NCI-H2029 treated with DMSO at 0.1 percent for 48 hours (cell line): ENCODE data around the gene CDH4.

Experiments used
- DNase-seq: peaks from one replicate; lab custom pipeline; 2025; lab: John Stamatoyannopoulos, UW

The CDH4 gene

DNA sequence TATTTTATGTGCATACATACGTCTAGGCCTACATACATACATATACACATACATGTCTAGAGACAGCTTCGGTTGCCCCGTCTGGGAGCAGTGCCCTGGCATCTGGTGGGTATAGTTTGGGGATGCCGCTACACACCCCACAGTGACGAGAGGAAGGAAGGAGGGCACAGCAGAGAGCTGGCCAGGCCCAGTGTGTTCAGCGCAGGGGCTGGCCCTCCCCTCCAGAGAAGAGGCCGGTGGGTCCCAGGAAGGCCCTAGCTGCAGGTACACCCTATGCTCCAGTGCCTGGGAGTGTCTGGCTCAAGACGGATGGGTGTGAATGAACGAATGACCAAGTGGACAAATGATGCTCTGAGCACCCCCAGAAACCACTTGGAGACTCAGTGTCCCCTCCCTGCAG is 284.6 kb downstream of the CDH4 start:
- DNase-seq = no peak

- DNase-seq = no peak
These were observed 285.4 kb downstream of the CDH4 start for GRCh38 chr20:61537239-61538182.

DNA sequence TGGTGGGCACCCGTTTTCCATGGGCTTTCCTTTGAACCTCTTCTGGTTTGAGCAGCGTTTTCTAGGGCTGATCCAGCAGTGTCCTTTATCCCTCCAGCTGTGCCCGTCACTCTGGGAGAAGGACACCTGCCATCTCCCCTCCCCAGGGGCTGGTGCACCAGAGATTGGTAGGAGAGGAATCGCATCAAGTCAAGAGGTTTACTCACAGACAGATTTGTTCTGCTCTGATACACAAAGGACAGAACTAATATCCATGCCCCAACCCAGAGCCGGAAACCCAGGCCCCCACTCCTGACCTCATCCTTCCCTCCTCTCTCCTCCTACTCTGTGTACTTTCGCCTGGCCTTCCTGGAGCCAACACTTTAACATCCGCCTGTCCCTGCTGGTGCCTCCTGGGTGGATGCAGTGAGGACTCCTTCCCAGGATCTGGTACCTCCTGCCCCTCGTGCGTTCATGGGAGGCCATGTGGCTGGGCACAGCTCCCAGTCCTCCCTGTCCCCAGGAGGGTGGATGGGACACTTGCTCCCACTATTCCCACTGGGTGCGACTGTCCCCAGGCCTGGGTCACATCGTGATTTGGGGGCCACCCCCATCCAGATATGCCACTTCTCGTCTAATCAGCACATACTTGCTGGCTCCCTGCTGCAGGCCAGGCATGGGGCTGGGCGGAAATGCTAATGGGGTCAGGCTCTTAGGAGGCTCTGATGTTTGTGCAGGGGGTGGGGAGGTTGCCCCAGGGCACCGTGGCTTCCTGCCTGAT is 286.3 kb downstream of the CDH4 start:
- no peak for DNase-seq

- DNase-seq = no peak
These were observed 286.8 kb downstream of the CDH4 start for GRCh38 chr20:61538943-61539265.

GRCh38 chr20:61539706-61540360 is 287.8 kb downstream of the CDH4 start:
- no peak for DNase-seq

GRCh38 chr20:61541537-61541936 is 289.5 kb downstream of the CDH4 start:
- no peak for DNase-seq

- no peak for DNase-seq
These were observed 291.0 kb downstream of the CDH4 start for GRCh38 chr20:61543086-61543485.

DNA sequence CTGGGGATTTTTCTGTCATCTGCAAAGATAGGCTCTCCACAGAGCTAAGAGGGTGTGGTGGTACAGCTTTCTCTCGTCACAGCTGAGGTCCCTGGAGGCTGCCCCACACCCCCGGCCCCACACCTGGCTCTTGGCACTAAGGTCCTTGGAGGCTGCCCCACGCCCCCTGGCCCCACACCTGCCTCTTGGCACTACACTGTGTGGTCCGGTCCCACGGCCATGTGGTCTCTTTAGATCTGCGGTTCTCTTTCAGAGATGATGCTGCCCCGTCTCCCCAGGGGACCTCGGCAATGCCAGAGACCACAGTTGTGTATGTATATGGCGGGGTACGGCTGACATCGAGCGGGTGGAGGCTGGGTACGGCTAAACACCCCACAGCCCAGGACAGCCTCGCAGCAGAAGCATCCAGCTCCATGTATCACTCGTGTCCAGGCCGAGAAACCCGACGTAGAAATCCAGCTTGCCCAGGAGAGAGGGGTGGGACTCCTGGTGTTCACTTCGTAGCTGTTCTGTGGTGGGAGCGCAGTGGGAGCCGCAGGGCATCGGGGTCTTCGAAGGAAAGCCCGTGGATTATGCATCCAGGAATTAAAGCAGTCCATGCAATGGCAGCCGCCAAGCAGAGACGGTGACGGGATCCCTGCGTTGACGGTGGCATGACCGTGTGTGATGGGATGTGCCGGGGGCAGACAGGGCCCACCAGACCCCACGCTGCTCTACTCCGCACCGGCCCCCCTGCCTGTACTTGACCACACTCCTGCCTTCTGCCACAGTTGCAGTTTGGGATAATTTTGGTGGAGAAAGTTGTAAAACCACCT is 292.1 kb downstream of the CDH4 start:
- no peak for DNase-seq

GRCh38 chr20:61544910-61545889 is 293.1 kb downstream of the CDH4 start:
- DNase-seq = no peak

- DNase-seq = no peak
These were observed 294.6 kb downstream of the CDH4 start for GRCh38 chr20:61546641-61547040.

DNA sequence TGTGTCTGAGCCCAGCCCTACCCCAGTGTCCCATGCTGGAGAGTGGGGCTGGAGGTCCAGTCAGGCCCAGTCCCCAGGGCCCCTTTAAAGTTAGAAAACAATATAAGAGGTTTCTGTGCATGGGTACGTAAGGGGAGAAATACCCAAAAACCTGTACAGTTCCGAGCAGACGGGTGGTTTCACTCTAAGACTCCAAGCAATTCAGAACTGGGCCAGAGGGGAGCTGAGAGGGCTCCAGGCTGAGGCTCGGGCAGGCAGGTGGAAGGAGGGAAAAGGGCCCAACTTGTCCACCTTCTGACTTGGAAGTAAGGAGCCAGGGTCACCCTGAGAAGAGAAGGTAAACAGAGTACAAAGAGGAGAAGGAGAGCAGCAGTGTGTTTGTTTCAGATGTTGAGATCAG is 296.0 kb downstream of the CDH4 start:
- DNase-seq = no peak

DNA sequence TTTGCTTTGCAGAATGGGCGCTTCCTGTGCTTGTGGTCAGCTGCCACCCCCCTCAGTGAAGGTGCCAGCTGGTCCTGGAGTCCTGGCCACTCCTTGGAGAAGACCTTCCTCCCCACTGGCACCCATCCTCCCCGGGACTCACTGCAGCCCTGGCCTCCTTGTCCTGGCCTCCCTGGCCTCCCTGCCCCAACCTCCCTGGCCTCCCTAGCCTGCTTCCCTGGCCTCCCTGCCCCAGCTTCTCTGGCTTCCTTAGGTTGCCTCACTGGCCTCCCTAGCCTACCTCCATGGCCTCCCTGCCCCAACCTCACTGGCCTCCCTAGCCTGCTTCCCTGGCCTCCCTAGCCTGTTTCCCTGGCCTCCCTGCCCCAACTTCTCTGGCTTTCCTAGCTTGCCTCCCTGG is 297.8 kb downstream of the CDH4 start:
- DNase-seq = no peak

- DNase-seq = no peak
These were observed 299.3 kb downstream of the CDH4 start for GRCh38 chr20:61551401-61551800.

DNA sequence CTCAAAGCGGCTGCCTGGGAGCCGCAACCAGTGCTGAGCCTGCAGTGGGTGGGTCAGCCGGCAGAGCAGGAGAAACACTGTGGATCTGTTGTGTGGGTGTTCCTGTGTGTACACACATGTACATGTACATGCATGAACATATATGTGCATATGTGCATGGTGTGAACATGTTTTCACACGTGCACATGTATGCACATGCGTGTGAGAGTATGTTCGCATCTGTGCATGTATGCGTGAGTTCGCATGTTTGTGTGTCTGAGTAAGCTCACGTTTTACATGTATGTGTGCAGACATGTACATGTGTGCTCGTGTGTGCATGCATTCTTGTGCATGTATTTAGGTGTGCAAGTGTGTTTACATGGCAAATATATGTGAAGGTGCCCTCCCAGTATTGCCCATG is 302.6 kb downstream of the CDH4 start:
- DNase-seq = no peak

GRCh38 chr20:61555566-61555965 is 303.5 kb downstream of the CDH4 start:
- no peak for DNase-seq

DNA sequence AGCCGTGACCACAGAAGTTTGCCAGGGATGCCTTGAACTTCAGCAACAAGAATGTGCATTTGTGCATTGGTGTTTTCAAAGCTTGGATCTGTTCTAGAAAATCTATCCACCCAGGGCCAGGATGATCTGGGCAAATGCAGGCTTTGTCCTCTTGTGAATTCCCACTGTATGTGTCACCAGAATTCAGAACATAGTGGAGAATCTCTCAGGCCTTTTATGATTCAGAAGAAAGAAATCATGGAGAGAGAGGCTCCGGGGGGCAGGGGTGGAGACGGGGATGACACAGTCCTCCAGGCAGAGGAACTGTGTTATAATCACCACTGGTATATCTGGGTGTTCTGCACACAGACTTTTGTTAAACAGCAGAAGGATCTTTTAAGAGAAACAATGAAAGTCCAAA is 304.1 kb downstream of the CDH4 start:
- no peak for DNase-seq

GRCh38 chr20:61556673-61557072 is 304.6 kb downstream of the CDH4 start:
- no peak for DNase-seq

DNA sequence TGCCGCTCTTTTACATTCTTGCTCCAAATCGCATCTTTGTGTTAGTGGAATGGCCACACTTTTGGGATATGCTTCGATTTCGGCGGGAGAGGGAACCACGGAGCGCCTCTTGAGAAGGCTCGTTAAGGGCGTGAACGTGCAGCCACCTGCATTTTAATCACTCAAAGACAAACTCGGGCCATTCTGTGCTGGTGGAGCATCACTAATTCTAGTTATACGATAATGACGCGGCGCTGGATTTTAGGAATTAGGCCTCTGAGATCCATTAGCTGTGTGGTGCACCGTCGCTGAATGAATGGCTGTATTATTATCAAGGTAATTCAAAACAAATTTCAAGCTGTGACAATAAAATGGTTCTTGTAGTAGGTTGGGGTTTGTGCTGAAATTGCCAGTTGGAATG is 305.6 kb downstream of the CDH4 start:
- DNase-seq = no peak

GRCh38 chr20:61558726-61559125 is 306.7 kb downstream of the CDH4 start:
- DNase-seq = no peak

GRCh38 chr20:61559706-61560315 is 307.8 kb downstream of the CDH4 start:
- no peak for DNase-seq
